GM18951 (cell line): Measurements from ENCODE around the gene LYSMD2.

Source experiments
- POLR2A ChIP-seq: IDR thresholded peaks from 4 replicates; pipeline ENCODE4 v1.6.1; 2011; ENCODE audit warnings: mild to moderate bottlenecking; ENCODE audit not compliant: insufficient read length, insufficient read depth; ENCODE audit errors: extremely low read depth
- in situ Hi-C: fragments of 300-500 bp; cut with MboI; formaldehyde crosslinking; loops from one replicate; pipeline ENCODE4 v1.12.0; 2022; ENCODE audit warnings: low sequenced_read_pairs, mixed read lengths, inconsistent platforms; ENCODE audit not compliant: unreplicated experiment

Gene LYSMD2

DNA sequence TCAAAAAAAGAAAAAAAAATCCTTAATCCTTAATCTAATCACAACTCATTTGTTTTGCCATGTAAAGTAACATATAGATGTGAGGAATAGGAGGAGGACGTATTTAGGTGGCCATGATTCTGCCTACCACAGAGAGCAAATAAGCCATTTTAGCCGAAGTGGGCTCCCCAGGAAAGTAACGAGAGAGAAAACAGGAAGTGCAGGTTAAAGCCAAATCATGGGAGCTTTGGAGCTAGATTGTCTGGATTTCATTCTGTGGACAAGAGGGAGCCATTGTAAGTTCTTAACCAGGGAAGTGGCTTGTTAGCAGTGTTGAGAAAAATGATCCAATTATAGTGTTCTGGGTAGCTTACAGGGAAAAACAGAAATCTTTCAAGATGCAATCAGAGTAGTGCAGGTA lies 23.4 kb upstream of the LYSMD2 start:
- in situ Hi-C loops: no loop called here
- TF ChIP-seq POLR2A: no peak

DNA sequence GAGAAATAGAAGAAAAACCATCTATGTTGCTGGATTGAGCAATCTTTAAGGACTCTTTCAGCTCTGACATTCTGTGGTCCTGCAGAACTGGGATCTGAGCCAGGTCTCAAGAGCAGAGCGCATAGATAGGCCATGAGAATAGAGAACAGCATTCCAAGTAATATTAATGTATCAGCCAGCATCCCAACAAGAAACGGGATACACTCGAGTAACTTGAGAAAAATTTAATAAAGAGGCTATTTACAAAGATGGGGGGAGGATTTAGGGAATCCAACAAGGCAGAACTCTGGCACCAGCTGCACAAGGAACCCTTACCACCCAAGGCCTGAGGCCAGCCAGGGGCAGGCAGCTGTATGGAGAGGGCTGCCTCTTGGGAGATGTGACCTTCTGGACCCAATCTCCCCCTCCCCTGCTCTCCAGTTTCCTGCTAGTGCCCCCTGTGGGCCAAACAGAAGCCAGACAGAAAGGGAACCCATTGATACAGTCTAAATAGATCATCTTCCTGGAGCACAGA lies 22.2 kb upstream of the LYSMD2 start:
- TF ChIP-seq POLR2A: no peak
- in situ Hi-C loops: no loop called here

DNA sequence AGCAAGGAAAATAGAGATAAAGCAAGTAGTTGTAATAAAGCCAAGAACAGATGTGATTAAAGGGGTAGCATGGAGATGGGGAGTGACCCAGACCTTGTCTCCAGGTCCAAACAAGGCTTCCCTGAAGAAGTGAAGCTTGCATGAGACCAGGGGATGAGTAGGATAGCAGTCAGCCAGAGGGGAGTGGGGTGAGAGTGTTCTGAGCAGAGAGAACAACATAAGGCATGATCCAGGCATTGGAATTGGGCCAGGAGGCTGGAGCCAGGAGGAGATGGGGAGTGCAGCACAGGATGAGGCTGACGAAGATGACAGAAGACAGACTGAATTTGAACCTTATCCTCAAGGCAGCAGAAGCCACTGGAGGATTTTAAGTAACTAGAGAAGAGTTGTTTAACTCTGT lies 21.2 kb upstream of the LYSMD2 start:
- in situ Hi-C loops: no loop called here
- no peak for TF ChIP-seq POLR2A

DNA sequence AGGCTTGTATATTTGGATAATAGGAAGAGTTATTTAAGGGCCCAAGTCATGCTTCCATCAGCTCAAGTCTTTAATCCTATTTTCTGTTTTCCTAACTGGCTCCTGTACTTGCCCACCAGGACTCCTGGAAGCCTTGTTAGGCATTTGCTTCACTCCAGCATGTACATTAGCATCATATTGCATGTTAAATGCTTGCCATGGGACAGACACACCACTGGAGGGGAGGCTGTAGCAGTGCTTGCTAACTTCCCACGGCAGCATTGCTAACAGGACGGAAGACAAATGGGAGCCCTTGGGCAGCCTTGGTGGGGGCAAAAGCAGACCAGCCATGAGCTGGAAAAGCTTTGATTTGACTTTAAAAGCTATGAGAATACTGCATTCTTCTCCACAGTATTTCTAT lies 20.0 kb upstream of the LYSMD2 start:
- TF ChIP-seq POLR2A: no peak
- in situ Hi-C loops: no loop called here

DNA sequence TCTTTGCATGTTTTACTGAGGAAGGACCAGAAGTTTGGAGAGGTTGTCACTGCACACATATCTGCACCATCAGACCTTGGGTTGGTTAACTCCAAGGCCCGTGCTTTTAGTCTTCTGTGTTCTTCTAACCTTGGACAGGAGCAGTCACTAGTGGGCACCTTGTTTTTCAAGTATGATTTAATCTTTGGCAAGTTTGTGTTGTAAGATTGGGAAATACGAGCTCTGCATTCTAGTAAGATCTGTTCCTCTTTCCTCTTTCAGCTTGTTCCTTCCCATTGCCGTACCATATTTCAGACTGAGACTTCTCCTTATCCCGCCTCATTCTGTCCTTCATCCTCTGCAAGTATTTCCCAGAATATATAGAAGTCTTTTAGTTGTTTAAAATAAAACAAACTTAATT lies 19.0 kb upstream of the LYSMD2 start:
- in situ Hi-C loops: no loop called here
- no peak for TF ChIP-seq POLR2A

DNA sequence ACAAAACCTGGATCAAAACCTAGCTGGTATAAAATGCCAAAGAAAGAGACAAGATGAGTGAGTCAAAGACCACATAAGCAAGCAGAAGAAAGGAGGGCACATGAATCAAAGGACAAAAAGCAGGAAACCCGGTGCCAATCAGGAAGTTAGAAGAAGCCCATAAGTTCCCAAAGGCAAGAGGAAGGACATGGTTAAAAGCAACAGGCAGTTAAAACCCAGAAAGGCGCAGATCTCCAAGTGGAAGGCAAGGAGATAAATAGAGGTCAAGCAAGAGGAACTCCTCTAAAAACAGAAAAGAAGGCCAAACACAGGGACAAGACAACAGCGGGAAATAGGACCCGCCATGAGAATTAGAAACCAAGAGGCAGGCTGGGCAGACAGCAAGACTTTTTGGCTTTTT lies 18.3 kb upstream of the LYSMD2 start:
- TF ChIP-seq POLR2A: no peak
- in situ Hi-C loops: no loop called here

DNA sequence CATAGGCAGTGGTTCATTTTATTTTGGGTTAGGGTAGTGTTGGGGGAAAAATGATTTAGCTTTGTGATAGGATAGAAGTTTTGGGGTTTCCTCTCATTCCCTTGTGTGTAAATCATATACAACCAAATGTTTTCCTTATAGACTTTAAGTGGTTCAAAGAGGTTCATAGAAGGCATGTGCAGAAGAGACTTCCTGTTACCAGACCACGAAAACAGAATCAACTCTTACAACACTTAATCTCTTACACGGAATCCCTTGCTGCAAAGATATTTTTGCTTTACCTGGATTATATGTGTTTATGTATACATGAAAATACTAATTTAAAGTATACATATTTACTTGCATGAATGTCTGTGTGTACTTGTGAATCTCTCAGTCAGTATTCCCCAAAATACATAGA lies 16.8 kb upstream of the LYSMD2 start:
- in situ Hi-C loops: no loop called here
- no peak for TF ChIP-seq POLR2A

DNA sequence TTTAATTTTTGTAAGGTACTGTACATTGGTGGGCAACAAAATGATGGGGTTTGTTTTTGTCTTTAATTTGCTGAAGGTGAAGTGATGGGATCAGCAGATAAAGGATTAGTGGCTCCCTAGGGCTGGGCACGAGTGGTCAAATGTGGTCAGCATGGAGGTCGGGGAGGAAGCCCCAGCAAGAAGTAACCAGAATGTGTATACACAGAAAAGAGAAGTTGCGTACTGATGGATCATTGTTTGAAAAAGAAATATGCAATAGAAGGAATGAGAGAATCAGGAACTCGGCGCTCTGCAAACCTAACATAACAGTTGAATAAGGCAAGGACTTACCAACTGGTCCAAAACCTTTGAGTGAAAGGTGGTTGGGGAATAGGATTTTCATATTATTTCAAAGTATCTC lies 15.4 kb upstream of the LYSMD2 start:
- TF ChIP-seq POLR2A: no peak
- in situ Hi-C loops: no loop called here

DNA sequence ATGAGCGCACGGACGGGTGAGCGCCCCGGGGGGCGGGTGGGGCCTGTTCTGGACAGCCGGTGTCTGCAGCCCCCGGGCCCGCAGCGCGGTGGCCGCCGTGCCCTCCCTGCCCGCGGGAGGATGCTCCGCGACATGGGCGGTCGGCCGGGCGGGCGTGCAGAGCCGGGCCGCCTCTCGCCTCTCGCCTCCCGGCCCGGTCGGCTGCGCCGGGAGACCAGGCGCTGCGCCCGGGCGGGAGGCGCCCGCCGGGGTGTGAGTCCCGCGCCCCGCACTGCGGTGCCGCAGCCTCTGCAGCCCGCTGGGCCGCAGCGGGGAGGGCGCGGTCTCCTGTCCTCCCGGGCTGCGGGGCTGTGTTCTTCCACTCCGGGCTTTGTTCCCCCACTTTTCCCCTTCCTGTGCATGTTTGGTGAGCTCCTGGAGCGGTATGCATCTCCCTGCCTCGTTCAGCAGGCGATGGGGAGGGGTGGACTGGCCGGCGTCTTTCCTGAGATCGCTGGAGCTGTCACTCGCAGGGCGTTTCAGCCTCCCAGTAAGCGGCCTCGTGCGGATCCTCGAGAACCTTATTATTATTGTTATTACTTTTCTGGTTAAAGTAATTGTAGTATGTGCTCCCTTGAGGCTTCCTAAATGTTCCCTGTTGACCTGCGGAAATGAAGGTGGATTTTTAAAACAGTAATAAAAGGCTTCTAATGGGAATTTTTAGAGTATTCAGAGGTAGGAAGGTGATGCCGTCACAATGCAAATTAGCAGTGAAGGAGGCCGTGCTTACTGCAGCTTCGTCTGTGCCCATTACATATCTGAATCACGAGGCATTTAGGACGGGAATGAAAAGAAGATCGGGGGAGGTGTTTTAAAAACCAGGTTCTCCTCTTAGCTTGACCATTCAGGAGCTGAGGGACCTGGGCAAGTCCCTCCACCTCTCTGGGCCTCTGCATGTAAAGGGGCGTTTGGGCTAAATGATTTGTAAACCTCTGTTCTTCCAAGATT lies 14.5 kb upstream of the LYSMD2 start:
- TF ChIP-seq POLR2A: no peak
- in situ Hi-C loops: no loop called here

DNA sequence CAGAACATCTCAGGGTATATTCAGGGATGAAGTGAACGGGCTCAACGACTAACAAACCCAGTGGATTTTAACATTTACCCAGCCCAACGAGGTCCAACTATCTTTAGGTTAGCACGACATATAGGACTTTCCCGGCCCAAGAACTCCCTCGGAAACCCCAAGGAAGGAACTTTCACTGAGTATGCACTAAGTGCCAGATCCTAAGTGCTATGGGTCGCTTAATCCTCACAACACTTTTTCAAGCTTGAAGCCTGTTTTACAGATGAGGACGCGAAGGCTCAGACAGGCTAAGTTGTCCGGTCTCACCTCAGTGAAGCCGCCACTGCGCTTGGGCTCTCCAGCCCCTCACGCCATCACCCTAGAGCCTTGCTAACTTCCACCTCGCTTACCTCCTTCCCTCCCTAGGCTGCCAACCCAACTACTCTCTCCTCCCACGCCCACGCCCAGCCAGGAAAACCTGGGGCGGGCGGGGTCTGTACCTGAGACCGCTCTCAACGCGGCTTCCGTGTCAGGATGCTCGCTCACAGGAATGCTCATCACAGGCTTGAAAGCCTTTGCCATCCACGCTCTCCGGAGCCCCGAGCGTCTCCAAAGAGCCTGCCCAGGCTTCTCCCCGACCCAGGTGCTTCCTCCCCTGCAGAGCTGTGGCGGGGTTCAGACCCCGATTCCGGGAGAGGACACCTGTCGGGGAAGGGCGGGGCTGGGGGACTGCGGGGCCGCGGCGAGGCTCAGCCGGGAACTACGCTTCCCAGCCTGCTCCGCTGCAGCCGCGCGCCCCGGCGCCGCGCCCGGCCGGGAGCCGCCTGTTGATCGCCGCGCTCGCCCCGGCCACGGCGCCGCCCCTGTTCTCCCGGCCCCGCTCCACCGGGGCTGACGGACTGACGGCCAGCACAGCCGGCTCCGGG lies 13.6 kb upstream of the LYSMD2 start, which contains the start of gene TMOD2:
Gene TMOD2 (plus strand): TSS at position 806 of the 905 bp plus-strand sequence. CDS start 14,845 bp downstream, outside the sequence.
- in situ Hi-C loops: no loop called here

DNA sequence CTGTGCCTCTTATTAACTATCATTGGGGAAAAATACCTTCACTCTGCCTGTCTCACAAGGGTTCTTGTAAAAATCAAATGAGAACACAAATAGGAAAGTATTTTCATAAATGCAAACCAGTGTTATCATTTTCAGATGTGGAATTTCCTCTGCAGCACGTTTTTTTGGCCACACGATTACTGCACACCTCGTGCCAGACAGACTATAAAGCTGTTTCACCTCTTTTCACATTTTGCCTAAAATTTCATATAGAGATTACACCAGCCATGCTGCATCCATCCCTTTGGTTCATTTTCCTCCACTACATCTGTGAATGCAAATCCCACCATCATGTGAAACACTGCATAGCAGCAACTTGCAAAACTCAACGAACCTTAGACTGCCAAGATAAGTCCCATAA lies 12.7 kb upstream of the LYSMD2 start:
- no peak for TF ChIP-seq POLR2A
- in situ Hi-C loops: no loop called here

More for the DNA sequence above, 13.6 kb upstream of the LYSMD2 start, which contains the start of gene TMOD2:
- TF ChIP-seq POLR2A: no peak

DNA sequence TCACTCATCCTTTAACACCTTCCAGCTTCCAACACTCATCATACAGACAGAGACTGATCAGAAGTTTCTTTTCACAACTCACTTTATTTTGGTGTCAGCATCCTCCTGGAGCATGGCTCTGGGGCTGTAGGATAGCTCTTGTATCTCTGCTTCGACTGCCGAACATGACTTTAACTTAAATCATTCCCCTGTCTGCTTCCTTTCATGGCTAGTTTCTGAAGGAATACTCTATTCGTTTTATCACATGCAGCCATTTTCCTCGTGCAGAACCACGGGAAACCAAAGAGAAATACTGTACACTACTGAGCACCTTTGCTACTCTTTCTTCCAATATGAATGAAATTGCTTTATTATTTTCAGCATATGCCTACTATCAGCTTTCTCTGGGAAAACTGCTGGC lies 11.9 kb upstream of the LYSMD2 start:
- in situ Hi-C loops: no loop called here
- no peak for TF ChIP-seq POLR2A

DNA sequence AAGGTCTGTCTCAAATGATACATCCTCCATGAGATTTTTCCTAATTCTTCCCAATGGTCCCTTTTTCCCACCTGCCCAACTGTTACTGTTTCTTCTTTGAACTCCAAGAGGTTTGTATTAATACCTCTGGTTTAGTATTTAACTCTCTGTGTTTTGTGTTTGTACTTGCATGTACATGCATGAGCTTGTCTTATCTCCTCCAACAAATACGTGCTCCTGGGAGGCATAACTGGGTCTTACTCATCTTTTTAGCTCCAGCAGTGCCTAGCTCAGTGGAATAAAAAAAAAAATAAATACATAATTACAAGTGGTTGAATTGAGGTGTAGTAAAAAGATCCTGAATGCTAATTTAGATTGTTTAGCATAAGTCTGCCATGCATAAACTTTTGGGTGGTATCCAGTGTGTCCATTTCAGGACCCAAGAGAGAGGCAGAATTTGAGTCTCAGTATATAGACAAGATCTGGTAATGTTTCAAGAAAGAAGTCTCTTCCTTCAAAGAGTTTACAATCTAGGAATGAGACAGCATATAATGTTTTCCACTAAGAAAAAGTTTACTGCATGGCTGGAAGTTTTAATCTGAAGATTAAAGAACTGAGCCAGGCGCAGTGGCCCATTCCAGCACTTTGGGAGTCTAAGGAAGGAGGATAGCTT lies 1.7 kb upstream of the LYSMD2 start:
- in situ Hi-C loops: no loop called here
- no peak for TF ChIP-seq POLR2A
